Left cardiac atrium (tissue), 4 donors: ENCODE measurements around the gene CKM. TPM values are rescaled to one million over a fixed set of nuclear protein-coding genes. Genes with fewer than 3 reads are reported as not detected.

Experiments used
- ATAC-seq, 2 donors: fragments of 200-7000 bp; cut with Tn5 transposase; one replicate each; pipeline ENCODE4 v1.9.1; 2020; ENCODE audit warnings: mild to moderate bottlenecking in 2 of 2, moderate library complexity in 2 of 2
- DNase-seq: peaks from one replicate; pipeline ENCODE4 v3.0.0-alpha.2; 2020
- intact Hi-C, 2 donors: fragments of 100-400 bp; cut with DNase I; formaldehyde crosslinking; loops; one replicate each; pipeline versions ENCODE4 v1.14.1 to v1.15.1; 2022 to 2023
- long read RNA-seq: library from polyadenylated mRNA; unstranded; transcript quantifications from one replicate; pipeline ENCODE4 v2.0.0, GENCODE V29; 2021
- total RNA-seq, 2 donors: library from RNA; stranded (reverse); fragmentation: NEBNext Ultra II Directional; extraction: Animal tissue kit (Norgen Biotek cat#: 25700); gene quantifications; one replicate each; pipeline ENCODE4 v1.2.1, GENCODE V29; 2021
- donor health status: DM: no; HTN: yes; CAD: no.
- donor health status: DM: no; HTN: yes; CAD: no; lungs with severe emphysema.
- donor health status: DM: yes; HTN: yes; CAD: no.
- donor health status: Dilated cardiomyopathy.

Gene CKM
- total RNA-seq, result 1,000 to 10,000 TPM; 3,072 to 3,213 TPM
- long read RNA-seq, transcript CKM-201 (8 exons, 1,657 nt), result major isoform, 14,166 of 15,303 reads
- long read RNA-seq, partial matches to known transcripts, result 1,007 of 15,303 reads
- long read RNA-seq, other reads (novel, unspliced or antisense), result 130 of 15,303 reads

DNA sequence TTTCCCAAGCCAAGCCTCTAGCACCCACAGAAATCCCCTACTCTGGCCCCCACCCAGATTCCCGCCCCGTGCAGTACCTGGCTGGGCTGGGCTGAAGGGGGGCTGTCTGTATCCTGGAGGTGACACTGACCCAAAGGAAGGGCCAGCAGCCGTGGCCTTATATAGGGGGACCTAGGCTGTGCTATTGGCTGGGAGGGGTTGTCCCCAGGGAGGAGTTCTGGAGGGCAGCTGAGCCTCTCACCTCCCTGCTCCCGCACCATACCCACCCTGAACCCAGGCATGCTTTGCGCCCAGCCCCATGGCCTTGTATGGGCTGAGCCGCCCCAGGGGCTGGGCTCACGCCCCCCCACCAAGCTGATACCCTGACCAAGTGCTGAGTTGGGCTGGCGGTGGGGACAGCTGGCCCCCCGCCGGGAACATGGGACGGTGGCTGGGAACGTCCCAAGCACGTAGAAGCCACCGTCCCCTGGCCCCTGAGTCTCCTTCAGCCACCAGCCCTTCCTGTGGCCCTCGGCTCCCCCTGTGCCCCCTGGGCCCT is at the start of gene CKM:
Gene CKM (minus strand): TSS at position 132 of the 538 bp plus-strand sequence. CDS start 3,162 bp downstream, outside the sequence.
- peak; percentile 82 for DNase-seq
- intact Hi-C loops, result no loop called here
- peak; percentile 76 to 82 for ATAC-seq

DNA sequence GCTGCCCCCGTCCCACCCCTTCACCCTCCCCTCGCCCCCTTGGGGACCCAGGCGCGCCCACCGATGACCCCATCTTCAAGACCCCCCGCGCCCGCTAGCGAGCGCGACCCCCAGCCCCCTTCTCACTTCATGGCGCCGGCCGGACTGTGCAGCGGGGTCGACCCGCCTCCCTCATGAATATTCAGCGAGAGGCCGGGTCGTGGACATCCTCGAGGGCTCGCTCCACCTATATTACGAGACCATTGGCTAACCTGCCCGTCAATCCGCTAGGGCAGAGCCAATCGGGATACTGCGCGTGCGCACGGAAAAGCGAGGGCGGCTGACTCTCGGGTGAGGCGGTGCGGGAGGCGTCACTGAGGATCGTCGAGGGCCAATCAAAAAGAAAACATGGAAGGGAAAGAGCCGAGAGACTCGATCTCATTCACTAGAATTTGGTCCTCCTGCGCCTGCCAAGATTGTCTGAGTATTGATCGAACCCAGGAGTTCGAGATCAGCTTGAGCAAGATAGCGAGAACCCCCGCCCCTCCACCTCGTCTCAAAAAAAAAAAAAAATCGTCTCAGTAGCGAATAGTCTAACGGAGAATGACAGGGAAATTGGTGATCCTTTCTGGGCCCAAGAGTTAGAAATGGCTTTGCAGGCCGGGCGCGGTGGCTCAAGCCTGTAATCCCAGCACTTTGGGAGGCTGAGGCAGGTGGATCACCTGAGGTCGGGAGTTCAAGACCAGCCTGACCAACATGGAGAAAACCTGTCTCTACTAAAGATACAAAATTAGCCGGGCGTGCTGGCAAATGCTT is 47.9 kb upstream of the CKM start, which contains the start of gene ERCC2:
Gene ERCC2 (minus strand): TSS at position 164 of the 795 bp plus-strand sequence. CDS start 33 bp downstream, at position 131.
- intact Hi-C loops, result no loop called here
- DNase-seq (peak; percentile 99), ATAC-seq (peak; percentile 99 to 100)

DNA sequence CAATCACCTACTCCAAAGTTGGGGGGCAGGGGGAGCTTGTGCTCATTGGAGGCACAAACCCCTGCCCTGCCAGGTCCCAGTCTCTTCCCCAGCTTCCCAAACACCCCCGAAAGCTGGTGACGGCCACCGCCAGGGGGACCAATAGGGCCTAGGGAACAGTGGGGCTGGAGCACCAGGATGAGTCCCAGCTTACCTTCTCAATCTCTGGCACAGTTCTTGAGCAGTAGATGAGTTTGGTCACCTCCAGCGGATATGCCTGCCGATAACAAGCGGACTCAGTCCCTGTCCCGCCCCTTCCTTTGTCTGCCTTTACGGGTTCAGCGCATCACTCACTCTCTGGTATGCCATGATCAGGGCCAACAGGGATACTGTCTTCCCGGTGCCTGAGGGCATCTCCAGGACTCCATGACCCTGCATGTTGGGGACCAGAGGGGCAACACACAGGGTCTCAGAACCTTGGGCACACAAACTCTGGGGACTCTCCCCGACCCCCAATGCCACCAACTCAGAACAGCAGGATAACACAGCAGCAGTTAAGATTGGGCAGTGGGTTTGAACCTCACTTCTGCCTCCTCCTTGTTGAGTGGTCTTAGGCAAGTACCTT is 46.2 kb upstream of the CKM start:
- intact Hi-C loops, result no loop called here
- DNase-seq (no peak), ATAC-seq (no peak)

DNA sequence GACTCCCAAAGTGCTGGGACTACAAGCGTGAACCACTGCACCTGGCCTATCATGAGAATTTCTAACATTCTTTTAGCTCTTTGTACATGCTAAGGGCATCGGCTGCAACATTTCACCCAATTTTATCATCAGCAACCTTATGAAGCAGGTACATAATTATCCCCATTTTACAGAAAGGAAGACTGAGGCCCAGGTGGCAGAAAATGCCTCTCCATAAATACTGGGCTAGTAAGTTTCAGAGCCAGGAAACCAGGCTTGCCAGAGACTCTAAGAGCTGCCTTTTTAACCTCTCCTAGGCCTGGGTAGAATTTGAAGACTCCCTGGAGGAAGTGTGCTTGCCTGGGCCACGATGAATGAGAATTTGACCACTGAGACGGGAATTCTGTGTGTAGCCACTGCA is 45.5 kb upstream of the CKM start:
- no peak for DNase-seq
- intact Hi-C loops, result no loop called here
- ATAC-seq, result no peak

DNA sequence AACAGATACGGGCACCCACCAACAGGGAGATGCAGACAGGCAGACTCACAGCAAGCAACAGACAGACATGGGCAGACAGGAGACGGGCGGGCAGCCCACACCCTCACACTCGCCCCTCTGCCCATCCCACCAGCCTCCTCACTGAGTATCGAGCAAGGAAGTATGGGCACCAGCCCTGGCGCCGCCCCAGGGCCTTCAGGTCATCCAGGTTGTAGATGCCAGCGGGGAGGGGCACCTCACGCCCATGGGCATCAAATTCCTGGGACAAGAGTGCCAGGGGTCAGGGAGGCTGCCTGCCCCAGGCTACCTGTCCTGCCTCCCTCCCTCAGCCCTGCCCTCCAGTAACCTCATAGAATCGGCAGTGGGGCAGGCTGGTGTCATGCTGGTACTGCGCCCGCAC is 42.0 kb upstream of the CKM start:
- intact Hi-C loops, result no loop called here
- DNase-seq (no peak), ATAC-seq (no peak)

DNA sequence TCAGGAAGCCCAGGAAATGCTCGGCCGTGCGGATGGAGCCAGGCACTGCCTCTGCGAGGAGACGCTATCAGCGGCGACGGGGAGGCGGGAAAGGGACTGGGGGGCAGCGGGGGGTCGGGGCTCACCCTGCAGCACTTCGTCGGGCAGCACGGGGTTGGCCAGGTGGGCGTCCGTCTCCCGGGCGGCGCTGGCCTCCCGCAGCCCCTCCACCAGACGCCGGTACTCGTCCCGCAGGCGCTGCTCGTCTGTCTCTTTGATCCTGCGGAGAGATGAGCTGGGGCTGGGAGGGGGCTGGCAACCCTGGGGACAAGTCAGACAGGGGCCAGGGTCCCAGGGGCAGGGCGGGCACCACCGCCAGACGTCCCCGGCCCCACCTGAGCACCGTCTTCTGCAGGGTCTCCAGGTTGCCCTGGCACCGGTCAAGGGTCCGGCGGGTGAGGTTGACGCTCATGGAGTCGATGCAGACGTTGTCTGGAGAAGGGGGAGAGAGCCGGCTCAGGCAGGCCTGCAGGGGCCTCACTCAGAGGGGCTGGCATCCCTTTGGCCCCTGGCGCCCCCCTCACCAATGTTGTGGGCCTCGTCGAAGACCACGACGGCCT is 41.3 kb upstream of the CKM start:
- no peak for ATAC-seq
- intact Hi-C loops, result no loop called here
- DNase-seq, result no peak

DNA sequence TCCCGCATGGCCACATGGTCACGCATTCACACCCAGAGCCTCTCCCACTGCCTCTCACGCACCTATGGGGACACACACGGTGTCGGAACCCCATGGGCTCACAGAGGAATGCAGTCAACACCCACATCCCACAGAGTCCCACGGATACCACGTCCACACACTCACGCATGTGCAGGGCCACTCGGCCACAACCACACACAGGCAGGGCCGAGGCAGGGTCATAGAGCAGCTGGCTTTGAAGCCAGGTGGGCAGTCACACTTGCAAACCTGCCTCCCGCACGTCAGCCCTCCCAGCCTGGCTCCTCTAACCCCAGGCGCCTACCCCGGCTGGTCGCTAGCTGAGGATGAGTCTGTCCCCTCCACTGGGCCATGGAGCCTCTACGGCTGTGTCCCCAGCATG is 39.6 kb upstream of the CKM start:
- ATAC-seq, result no peak
- intact Hi-C loops, result no loop called here
- DNase-seq, result no peak

DNA sequence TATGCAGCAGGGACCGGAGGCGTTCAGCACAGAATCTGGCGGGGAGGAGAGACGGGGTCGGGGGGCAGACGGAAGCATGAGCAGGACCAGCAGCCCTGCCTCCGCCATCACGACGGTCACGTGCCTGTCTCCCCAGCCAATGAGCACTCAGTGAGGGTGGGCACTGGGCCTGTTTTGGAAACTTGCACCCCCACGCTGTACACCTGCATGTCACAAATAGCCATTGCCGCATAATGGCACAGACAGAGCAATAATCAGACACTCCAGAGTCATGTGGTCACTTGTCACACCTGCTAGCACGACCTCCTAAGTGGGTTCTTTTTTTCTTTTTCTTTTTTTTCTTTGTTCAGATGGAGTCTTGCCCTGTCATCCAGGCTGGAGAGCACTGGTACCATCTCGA is 38.9 kb upstream of the CKM start:
- ATAC-seq, result no peak
- no peak for DNase-seq
- intact Hi-C loops, result no loop called here

DNA sequence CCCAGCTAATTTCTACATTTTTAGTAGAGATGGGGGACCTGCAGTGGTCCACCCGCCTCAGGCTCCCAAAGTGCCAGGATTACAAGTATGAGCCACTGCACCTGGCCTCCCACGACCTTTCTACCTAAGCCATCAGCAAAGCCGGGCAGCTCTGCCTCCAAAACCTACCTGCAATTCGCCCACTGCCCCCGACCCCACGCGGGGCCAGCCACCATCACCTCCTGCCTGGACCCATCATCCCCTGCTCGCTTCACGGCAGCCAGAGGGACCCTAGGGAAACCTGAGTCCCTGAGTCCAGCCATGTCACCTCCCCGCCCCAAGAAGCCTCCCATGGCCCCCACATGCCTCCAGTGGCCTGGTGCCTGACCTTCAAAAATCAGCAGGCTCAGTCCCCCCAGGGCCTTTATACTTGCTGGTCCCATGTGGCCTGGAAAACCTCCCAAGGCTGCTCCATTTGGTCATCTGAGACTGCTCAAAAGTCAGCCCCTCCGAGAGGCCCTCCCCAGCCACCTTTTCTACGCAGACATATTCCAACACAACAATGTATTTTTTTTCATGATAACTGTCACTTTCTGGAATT is 35.6 kb upstream of the CKM start:
- intact Hi-C loops, result no loop called here
- ATAC-seq, result no peak
- DNase-seq, result no peak

DNA sequence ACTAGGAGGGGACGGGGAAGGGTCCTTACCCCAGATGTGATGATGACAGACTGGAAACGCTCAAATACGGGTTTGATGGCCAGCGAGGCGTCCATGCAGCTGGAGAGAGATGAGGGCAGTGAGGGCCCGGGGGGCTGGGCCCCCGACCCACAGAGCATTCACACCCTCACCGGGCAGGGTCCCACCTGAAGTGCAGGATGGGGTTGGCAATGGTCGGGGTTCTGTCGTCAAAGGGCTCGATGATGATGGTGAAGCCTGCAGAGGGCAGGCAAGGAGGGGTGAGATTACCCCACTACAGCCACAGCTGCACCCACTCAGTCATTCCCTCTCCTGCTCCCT is 34.7 kb upstream of the CKM start:
- DNase-seq, result no peak
- intact Hi-C loops, result no loop called here
- no peak for ATAC-seq

DNA sequence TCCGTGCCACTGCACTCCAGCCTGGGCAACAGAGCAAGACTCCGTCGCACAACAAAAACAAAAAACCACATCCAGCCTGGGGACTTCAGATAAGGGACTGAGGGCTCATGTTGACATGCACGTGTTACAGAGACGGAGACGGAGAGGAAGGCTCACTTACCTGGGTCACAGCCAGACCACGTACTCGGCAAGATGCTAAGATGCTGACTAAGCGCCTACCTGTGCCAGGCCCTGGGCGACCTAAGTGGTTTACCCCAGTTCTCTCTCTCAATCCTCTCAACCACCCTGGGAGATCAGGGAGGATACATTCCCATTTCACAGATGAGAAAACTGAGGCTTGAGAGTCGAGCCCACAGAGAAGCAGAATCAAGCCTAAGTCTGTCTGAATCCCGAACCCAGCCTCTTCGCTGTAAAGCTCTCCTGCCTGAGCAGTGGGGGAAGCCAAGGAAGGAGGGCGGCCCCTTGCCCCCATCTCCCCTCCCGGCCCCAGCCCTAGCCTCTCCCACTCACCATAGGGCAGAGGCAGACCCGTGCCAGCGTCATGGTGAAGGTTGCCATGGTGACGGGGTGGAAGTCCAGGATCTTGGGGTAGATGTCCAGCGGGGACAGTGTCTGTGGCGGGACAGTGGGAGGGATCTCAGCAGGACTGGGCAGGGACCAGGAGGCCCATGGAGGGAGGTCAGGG is 34.2 kb upstream of the CKM start:
- ATAC-seq (no peak), DNase-seq (no peak)
- intact Hi-C loops, result no loop called here

DNA sequence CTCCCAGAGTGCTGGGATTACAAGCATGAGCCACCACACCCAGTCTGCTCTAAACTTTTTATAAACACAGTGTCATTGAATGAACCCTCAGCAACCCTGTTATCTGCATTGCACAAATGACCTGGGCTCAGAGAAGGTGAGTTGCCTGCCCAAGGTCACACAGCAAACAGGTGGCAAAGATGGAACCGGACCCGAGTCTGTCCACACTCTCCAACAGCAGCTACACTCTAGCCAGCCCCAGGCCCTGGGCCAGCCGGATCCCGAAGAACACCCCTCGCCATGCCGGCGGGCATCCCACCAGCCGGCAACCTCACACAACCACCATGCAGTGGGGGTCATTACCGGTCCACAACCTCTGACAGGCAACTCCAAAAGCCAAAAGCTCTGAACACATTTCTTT is 33.2 kb upstream of the CKM start:
- no peak for ATAC-seq
- intact Hi-C loops, result no loop called here
- no peak for DNase-seq

DNA sequence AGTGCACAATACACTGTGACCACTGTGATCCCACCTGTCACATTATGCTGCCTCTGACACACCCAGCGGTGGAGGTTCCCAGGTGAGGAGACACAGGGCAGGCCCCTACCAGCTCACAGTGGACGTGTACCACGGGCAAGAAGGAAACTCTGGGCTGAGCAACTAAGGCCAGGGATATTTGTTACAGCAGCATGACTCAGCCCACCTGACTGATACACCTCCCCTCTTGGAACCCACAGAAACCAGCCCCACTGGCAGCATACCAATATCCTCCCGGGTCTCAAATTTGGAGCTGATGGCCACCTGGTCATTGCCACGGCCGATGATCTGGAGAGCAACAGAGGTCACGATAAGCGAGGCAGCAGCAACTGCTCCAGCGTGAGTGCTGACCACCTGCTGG is 32.7 kb upstream of the CKM start:
- DNase-seq (no peak), ATAC-seq (no peak)
- intact Hi-C loops, result no loop called here

DNA sequence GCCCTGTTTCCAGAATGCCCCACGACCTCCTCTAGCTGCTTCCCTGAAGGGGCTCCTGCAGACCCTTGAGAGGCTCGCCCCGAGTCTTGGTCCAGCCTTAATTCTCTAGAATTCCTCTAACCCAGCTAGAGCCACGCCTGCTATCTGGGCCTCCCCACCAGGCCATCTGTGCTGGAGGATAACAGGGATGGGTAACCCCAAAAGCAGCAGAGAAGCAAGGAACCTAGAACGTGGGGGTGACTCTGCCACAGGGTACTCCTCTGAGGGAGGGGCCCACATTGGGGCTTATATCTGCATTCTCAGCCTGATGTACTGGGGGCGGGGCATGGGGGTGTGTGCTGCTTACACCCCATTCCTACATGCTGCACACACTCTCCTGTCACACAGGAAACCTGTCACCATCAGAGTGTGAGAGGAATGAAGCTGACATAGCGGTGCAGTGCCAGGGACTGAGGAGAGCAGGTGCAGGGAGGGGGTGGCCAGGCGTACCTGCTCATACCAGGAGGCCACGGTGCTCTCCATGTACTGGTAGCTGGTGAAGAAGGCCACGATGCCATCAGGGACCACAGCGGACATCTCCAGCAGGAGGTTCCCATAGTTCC is 31.7 kb upstream of the CKM start:
- intact Hi-C loops, result no loop called here
- DNase-seq, result no peak

DNA sequence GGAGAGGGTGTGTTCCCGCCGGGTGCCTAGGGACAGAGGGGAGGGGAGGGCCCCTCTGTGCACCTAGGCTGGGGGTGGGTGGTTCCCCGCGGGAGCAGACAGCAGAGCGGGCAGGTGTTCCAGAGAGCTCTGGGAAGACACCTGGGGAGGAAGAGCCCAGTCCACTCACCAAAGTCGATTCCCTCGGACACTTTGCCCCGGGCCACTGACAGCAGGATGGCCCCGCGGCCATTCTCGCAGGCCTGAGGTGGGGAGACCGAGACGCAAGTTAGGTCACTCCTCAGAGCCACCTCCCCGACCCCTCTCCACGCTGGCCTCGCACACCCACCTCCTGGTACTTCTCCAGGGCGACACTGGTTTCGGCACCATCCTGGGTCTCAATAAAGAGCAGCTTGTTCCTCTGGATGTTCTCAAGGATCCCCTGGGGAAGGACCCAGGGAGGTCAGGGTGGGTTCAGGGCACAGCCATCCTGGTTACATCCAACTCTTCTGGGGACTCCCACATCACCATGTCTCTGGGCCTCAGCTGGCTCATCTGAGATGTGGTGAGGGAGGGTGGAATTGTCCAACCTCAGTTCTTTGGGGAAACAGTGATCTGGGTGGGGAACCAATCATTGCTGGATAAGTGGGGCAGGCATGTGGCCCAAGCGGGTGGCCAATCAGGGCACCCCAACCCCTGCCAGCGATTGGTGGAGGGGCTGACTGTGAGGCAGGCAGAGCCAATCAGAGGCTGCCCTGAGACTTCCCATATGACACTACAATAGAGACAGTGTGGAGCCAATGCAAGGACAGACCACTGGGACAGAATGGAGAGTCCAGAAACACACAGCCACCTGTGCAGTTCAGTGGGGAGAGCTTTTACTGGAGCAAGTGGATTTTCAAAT is 30.5 kb upstream of the CKM start:
- ATAC-seq (no peak), DNase-seq (no peak)
- intact Hi-C loops, result no loop called here

More for the DNA sequence above, 31.7 kb upstream of the CKM start:
- ATAC-seq, result no peak

DNA sequence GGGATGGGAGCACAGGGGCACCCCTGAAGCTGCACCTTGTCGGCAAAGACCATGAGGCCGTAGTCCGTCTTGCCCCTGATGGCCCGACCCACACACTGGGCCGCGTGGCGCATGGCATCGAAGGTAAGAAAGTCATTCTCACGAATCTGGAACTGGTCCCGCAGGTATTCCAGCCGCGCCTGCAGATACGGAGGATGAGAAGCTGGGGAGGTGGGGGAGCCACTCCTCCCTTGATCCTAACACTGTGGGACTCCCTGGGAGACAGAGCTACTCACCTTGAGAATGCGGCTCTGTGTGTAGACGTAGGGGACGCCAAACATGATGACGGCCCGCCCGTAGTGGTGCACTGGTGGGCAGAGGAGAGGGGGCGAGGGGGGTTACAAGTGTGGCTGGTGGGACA is 29.8 kb upstream of the CKM start:
- intact Hi-C loops, result no loop called here
- DNase-seq (no peak), ATAC-seq (no peak)

DNA sequence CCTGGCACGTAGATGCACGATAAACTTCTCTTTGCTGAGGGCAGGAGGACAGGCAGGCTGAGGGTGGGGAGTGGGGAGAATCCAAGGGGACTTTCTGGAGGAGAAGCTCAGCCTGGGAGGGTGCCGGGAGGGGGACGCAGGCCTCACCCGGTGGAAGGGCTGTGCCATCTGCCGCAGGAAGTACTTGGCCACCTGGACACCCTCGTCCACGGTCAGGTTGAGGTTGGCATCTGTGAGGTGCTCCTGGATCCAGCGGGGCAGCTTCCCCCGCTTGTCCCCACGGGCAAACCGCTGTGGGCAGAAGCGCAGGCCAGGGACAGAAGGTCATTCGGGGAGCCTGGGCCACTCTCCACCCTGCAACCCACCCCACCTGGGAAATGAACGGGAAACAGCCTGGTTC is 29.4 kb upstream of the CKM start:
- no peak for ATAC-seq
- DNase-seq, result no peak
- intact Hi-C loops, result no loop called here

DNA sequence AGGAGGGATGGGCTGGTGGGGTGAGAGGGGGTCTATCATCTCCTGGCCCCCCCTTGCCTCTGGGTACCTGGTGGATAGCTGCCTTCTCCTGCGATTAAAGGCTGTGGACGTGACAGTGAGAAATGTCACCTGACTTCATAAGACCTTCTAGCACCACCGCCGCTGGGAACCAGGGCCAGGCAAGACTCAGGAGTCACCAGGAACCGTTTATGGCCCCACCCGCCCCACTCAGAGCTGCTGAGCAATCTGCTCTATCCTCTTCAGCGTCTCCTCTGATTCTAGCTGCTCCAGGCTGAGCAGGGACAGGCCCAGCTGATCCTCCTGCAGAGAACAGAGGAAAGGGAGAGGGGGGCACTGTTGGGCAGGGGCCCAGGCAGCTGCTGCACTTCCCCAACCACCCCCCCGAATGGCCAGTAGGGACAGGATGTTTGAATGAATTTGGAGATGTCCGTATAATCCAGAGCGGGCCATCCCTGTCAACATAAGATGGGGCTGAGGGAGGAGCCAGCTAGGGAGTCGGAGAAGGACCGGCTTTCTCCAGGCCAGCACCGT is 28.8 kb upstream of the CKM start:
- no peak for DNase-seq
- intact Hi-C loops, result no loop called here
- ATAC-seq, result no peak
